ENCODE measurements around the gene FOSB.

The FOSB gene

DNA sequence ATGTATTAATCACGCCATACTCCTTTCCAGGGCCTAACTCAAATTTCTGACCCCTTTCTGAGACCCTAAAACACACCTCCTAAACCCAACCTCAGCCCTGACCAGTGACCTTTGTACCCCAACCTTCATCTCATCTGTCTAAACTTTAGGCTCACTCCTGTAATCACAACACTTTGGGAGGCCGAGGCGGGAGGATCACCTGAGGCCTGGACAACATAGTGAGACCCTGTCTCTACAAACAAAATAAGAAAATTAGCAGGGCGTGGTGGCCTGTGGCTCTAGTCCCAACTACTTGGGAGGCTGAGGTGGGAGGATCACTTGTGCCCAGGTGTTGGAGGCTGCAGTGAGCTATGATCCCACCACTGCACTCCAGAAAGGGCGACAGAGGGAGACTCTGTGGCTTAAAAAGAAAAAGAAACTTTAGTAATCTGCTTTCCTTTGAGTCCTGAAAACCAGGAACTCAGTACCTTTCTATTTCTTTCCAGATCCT lies 24.4 kb downstream of the FOSB start:
- TF ChIP-seq, protein P1, sequence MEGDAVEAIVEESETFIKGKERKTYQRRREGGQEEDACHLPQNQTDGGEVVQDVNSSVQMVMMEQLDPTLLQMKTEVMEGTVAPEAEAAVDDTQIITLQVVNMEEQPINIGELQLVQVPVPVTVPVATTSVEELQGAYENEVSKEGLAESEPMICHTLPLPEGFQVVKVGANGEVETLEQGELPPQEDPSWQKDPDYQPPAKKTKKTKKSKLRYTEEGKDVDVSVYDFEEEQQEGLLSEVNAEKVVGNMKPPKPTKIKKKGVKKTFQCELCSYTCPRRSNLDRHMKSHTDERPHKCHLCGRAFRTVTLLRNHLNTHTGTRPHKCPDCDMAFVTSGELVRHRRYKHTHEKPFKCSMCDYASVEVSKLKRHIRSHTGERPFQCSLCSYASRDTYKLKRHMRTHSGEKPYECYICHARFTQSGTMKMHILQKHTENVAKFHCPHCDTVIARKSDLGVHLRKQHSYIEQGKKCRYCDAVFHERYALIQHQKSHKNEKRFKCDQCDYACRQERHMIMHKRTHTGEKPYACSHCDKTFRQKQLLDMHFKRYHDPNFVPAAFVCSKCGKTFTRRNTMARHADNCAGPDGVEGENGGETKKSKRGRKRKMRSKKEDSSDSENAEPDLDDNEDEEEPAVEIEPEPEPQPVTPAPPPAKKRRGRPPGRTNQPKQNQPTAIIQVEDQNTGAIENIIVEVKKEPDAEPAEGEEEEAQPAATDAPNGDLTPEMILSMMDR (IDR thresholded peaks at IDR 0.05; ENCODE audit: unreplicated experiment in 3 of 3), result no peak
- Mint-ChIP-seq H3K36me3 (ENCODE audit: low read depth) (no peaks in the 10 kb centered on the region), H3K4me1 (peaks cover 22% of the 10 kb centered on the region), H3K27ac (peak overlapping the region; percentile 62 to 98 (median 65)), H3K4me3 (peak overlapping the region; percentile 93 to 95 (median 94)), H3K9me3 (no peaks in the 10 kb centered on the region), H3K27me3 (ENCODE audit: low read depth) (peaks cover 24% of the 10 kb centered on the region)

DNA sequence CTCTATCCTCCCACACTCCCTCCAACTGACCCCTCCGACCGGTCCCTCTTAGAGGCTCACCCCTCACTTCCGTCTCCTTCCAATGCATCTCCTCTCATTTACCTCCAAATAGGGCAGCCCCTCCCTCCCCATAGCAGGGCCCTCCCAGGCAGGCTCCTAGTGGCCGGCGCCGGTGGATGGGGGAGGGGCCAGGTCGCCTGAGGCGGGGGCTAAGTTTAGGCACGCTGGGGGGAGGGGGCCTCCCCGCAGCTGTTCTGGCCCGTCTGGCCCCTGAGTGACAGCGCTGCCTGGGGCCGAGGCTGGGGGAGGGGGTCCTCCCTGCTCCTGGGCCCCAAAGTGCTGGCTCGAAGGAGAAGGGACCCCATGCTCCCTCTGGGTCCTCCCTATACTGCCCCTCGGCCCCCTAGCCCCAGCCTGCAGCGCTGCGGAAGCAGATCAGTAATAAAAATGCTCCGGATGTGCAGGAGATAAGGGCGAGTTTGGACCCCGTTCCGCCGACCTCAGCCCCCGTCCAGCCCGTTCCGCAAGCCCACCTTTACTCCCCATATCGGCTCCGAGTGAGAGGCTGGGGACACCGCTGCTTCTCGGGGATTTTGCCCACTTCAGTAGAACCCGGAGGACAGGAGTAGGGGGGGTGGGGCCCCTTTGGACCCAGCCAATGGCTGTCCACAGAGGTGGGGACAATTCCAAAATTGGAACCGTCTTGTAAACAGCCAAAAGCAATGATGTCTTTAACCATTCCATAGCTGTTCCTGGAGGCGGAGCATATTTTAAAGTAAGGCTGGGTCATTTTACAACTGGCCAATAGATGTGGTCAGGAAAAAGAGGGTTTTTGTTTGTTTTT lies 25.1 kb downstream of the FOSB start:
- Mint-ChIP-seq H3K36me3 (ENCODE audit: low read depth) (no peaks in the 10 kb centered on the region), H3K4me1 (peaks cover 26% of the 10 kb centered on the region), H3K27me3 (ENCODE audit: low read depth) (peaks cover 30% of the 10 kb centered on the region), H3K4me3 (peak overlapping the region; percentile 93 to 95 (median 94)), H3K27ac (peak overlapping the region; percentile 62 to 98 (median 93)), H3K9me3 (no peaks in the 10 kb centered on the region)
- TF ChIP-seq, protein P1 (IDR thresholded peaks at IDR 0.05; ENCODE audit: unreplicated experiment in 3 of 3), result no peak

DNA sequence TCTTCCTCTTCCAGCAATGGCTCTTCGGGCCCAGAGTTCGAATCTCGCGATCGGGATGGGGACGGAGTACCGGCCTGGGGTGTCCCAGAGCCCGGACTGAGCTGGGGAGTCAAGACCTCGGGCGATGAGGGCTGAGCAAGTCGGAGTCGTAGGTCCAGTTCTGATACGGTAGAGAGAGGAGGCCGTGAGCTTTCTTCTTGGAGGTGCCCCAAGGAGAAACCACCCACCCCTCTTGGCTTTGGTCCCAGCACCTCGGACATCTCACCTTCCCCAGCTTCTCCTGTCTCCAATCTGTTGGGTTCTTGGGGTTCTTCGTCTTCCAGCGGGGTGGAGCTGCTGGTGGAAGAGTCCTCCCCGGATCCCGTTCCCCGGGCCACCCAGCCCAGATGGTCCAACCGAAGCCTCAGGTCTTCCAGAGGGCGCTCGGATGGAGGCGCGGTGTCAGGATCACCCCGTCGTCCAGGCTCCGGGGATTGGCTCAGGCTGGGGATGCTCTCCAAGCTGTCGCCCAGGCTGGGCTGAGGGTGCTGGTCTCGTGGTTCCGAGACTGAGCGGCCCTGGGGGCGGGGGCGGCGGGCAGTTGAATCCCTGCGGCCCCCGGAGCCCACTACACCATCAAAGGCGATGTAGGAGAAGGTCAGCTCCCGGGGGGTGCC lies 26.6 kb downstream of the FOSB start:
- Mint-ChIP-seq H3K36me3 (ENCODE audit: low read depth) (no peaks in the 10 kb centered on the region), H3K4me3 (peak overlapping the region; percentile 77 to 94 (median 93)), H3K4me1 (peaks cover 34% of the 10 kb centered on the region), H3K27me3 (ENCODE audit: low read depth) (peaks cover 44% of the 10 kb centered on the region), H3K9me3 (no peaks in the 10 kb centered on the region), H3K27ac (peak overlapping the region in 1 of 3 experiments; percentile 48)
- TF ChIP-seq, protein P1 (IDR thresholded peaks at IDR 0.05; ENCODE audit: unreplicated experiment in 3 of 3), result no peak

DNA sequence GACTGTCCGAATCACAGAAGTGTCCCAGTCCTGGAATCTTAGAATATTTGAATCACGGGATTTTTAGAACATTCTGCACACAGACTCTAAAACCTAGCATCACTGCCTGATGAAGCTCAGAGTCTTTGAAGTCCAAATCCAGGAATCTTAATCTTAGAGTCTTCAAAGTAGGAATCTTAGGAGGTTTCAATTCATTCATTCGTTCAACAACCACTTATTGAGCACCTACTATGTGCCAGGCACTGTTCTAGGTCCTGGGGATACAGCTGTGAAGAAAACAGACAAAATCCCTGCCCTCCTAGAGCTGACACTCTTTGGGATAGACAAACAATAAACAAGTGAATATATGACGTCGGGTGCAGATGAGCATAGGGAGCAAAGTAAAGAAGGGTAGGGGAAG lies 27.4 kb downstream of the FOSB start:
- TF ChIP-seq, protein P1 (IDR thresholded peaks at IDR 0.05; ENCODE audit: unreplicated experiment in 3 of 3), result no peak
- Mint-ChIP-seq H3K27me3 (ENCODE audit: low read depth) (peaks cover 52% of the 10 kb centered on the region), H3K27ac (no peak overlapping the region), H3K36me3 (ENCODE audit: low read depth) (no peaks in the 10 kb centered on the region), H3K9me3 (no peaks in the 10 kb centered on the region), H3K4me3 (peak overlapping the region; percentile 80 to 84 (median 80)), H3K4me1 (peaks cover 37% of the 10 kb centered on the region)

DNA sequence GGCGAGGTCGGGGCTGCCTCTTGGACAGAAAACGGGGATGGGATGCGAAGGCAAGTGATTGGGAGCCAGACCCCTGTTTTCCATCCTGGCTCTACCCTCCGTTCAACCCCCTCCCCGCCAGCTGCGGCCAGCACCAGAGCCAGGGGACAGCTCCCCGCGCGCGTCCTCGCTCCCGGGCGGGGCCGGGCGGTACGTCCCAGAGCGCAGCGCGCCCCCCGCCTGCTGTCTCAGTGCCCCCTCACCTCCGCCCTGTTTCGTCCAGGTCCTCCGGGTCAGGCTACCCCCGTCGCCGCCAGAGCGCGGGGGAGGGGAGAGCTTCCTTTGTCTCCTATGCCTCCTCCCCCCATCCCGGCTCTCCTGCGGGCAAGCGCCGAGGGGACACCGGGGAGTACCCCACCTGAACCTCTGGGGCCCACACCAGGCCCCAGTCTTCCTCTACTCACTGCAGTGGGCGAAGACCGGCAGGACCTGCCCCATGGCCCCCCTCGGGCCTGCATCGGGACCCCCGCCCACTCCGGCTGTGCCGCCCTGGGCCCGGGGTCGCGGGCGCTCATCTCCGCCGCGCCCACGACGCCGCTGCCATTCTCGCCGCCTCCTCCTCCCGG lies 28.7 kb downstream of the FOSB start:
- Mint-ChIP-seq H3K4me3 (peak overlapping the region; percentile 80 to 84 (median 80)), H3K36me3 (ENCODE audit: low read depth) (no peaks in the 10 kb centered on the region), H3K27me3 (ENCODE audit: low read depth) (peaks cover 64% of the 10 kb centered on the region), H3K27ac (no peak overlapping the region), H3K4me1 (peaks cover 46% of the 10 kb centered on the region), H3K9me3 (no peaks in the 10 kb centered on the region)
- TF ChIP-seq, protein P1 (IDR thresholded peaks at IDR 0.05; ENCODE audit: unreplicated experiment in 3 of 3), result no peak
